Karpas-422 (cell line): ENCODE data around the gene ANO9. TPM values are rescaled to one million over a fixed set of nuclear protein-coding genes. Genes with fewer than 3 reads are reported as not detected.

ENCODE experiments used
- DNase-seq: peaks from one replicate; pipeline ENCODE4 v3.0.0-alpha.2; 2015
- H2AFZ ChIP-seq: fragments of 200-600 bp; sonication (generic); 2 replicates; pipeline ENCODE4 v1.6.1; 2014; ENCODE audit warnings: antibody characterized with exemption, low read length, mixed read lengths
- H3K27ac ChIP-seq: fragments of 200-600 bp; sonication (generic); 2 replicates; pipeline ENCODE4 v1.5.1; 2014; ENCODE audit warnings: mild to moderate bottlenecking, low read length, moderate library complexity
- H3K27me3 ChIP-seq: fragments of 200-600 bp; sonication (generic); 2 replicates; pipeline ENCODE4 v1.6.1; 2014; ENCODE audit warnings: low read length, mixed read lengths
- H3K36me3 ChIP-seq: fragments of 200-600 bp; sonication (generic); 2 replicates; pipeline ENCODE4 v1.6.1; 2014; ENCODE audit warnings: low read length, mixed read lengths; ENCODE audit not compliant: insufficient read depth
- H3K4me1 ChIP-seq: fragments of 200-600 bp; sonication (generic); 2 replicates; pipeline ENCODE4 v1.6.1; 2014; ENCODE audit warnings: mild to moderate bottlenecking, low read length, mixed read lengths
- H3K4me2 ChIP-seq: fragments of 200-600 bp; sonication (generic); 2 replicates; pipeline ENCODE4 v1.6.1; 2014; ENCODE audit warnings: low read length, low read depth, mild to moderate bottlenecking; ENCODE audit not compliant: poor library complexity, severe bottlenecking
- H3K4me3 ChIP-seq: fragments of 200-600 bp; sonication (generic); 2 replicates; pipeline ENCODE4 v1.5.1; 2014; ENCODE audit warnings: mild to moderate bottlenecking, antibody characterized with exemption, low read length, mixed read lengths
- H3K79me2 ChIP-seq: fragments of 200-600 bp; sonication (generic); 2 replicates; pipeline ENCODE4 v1.6.1; 2014; ENCODE audit warnings: mild to moderate bottlenecking, low read length, mixed read lengths
- H3K9ac ChIP-seq: fragments of 200-600 bp; sonication (generic); 2 replicates; pipeline ENCODE4 v1.6.0; 2014; ENCODE audit warnings: low read length
- H3K9me2 ChIP-seq: fragments of 200-600 bp; sonication (generic), shearing (Covaris generic); replicated peaks from 2 replicates; pipeline ENCODE4 v1.6.0; 2014; ENCODE audit warnings: mild to moderate bottlenecking, low read length, moderate library complexity; ENCODE audit not compliant: insufficient read depth
- H3K9me3 ChIP-seq: fragments of 300-700, 200-600 bp; sonication (generic); 2 replicates; pipeline ENCODE4 v1.6.1; 2014; ENCODE audit warnings: low read length, mixed read lengths
- H4K20me1 ChIP-seq: fragments of 200-600 bp; sonication (generic); 2 replicates; pipeline ENCODE4 v1.6.1; 2014; ENCODE audit warnings: mild to moderate bottlenecking, antibody characterized with exemption, low read length, low read depth; ENCODE audit not compliant: insufficient read depth
- total RNA-seq: library from RNA; depleted of rRNA; stranded (reverse); fragments of >200 nt; shearing (Covaris generic); gene quantifications from 2 replicates; pipeline ENCODE4 v1.2.3, GENCODE V29; 2014; ENCODE audit warnings: low replicate concordance

Gene ANO9
- total RNA-seq, 1 experiment from 2014 or later: 1.4 TPM

- H3K9me3 ChIP-seq: no peaks in the 10 kb centered on the region
- no peak for DNase-seq
- H3K4me1 ChIP-seq: no peaks in the 10 kb centered on the region
- H3K27ac ChIP-seq: no peak overlapping the region
- no peak overlapping the region for H3K4me3 ChIP-seq
- no peak overlapping the region for H3K9ac ChIP-seq
- no peaks in the 10 kb centered on the region for H3K36me3 ChIP-seq
- no peak overlapping the region for H3K4me2 ChIP-seq
- H3K27me3 ChIP-seq: no peaks in the 10 kb centered on the region
- H3K9me2 ChIP-seq: no peaks in the 10 kb centered on the region
- no peak overlapping the region for H2AFZ ChIP-seq
- no peaks in the 10 kb centered on the region for H4K20me1 ChIP-seq
- H3K79me2 ChIP-seq: no peaks in the 10 kb centered on the region
These were observed 66.5 kb downstream of the ANO9 start for GRCh38 chr11:375065-376025.

- Histone ChIP-seq H3K27ac (no peak overlapping the region), H3K27me3 (no peaks in the 10 kb centered on the region), H2AFZ (no peak overlapping the region), H3K9me3 (no peaks in the 10 kb centered on the region), H3K36me3 (no peaks in the 10 kb centered on the region), H3K4me1 (no peaks in the 10 kb centered on the region), H3K9ac (no peak overlapping the region), H3K9me2 (no peaks in the 10 kb centered on the region), H3K4me3 (no peak overlapping the region), H3K4me2 (no peak overlapping the region), H4K20me1 (no peaks in the 10 kb centered on the region), H3K79me2 (no peaks in the 10 kb centered on the region)
- no peak for DNase-seq
These were observed 67.9 kb downstream of the ANO9 start for GRCh38 chr11:373716-374551.

GRCh38 chr11:372809-373715 lies 68.7 kb downstream of the ANO9 start:
- Histone ChIP-seq H3K79me2 (no peaks in the 10 kb centered on the region), H3K27me3 (no peaks in the 10 kb centered on the region), H3K9ac (no peak overlapping the region), H3K4me2 (no peak overlapping the region), H3K4me1 (no peaks in the 10 kb centered on the region), H3K27ac (no peak overlapping the region), H3K9me2 (no peaks in the 10 kb centered on the region), H3K4me3 (no peak overlapping the region), H3K36me3 (no peaks in the 10 kb centered on the region), H2AFZ (no peak overlapping the region), H3K9me3 (no peaks in the 10 kb centered on the region), H4K20me1 (no peaks in the 10 kb centered on the region)
- DNase-seq: no peak

- no peaks in the 10 kb centered on the region for H3K27me3 ChIP-seq
- H3K9me3 ChIP-seq: no peaks in the 10 kb centered on the region
- H3K4me2 ChIP-seq: no peak overlapping the region
- no peak overlapping the region for H3K27ac ChIP-seq
- no peaks in the 10 kb centered on the region for H3K9me2 ChIP-seq
- no peaks in the 10 kb centered on the region for H3K36me3 ChIP-seq
- H3K9ac ChIP-seq: no peak overlapping the region
- no peak overlapping the region for H2AFZ ChIP-seq
- H3K4me3 ChIP-seq: no peak overlapping the region
- no peak for DNase-seq
- H3K79me2 ChIP-seq: no peaks in the 10 kb centered on the region
- H4K20me1 ChIP-seq: no peaks in the 10 kb centered on the region
- no peaks in the 10 kb centered on the region for H3K4me1 ChIP-seq
These were observed 69.9 kb downstream of the ANO9 start for GRCh38 chr11:371716-372590.

GRCh38 chr11:371051-371450 lies 70.8 kb downstream of the ANO9 start:
- Histone ChIP-seq H3K9ac (no peak overlapping the region), H3K4me3 (no peak overlapping the region), H3K9me3 (no peaks in the 10 kb centered on the region), H3K36me3 (no peaks in the 10 kb centered on the region), H3K27me3 (no peaks in the 10 kb centered on the region), H2AFZ (no peak overlapping the region), H4K20me1 (no peaks in the 10 kb centered on the region), H3K27ac (no peak overlapping the region), H3K4me1 (no peaks in the 10 kb centered on the region), H3K9me2 (no peaks in the 10 kb centered on the region), H3K79me2 (no peaks in the 10 kb centered on the region), H3K4me2 (no peak overlapping the region)
- no peak for DNase-seq

- Histone ChIP-seq H3K36me3 (no peaks in the 10 kb centered on the region), H3K4me2 (no peak overlapping the region), H4K20me1 (no peaks in the 10 kb centered on the region), H2AFZ (no peak overlapping the region), H3K27ac (no peak overlapping the region), H3K4me1 (no peaks in the 10 kb centered on the region), H3K79me2 (no peaks in the 10 kb centered on the region), H3K9me2 (no peaks in the 10 kb centered on the region), H3K4me3 (no peak overlapping the region), H3K27me3 (no peaks in the 10 kb centered on the region), H3K9me3 (no peaks in the 10 kb centered on the region), H3K9ac (no peak overlapping the region)
- no peak for DNase-seq
These were observed 71.5 kb downstream of the ANO9 start for GRCh38 chr11:370070-370941.
